ENCODE results near the gene WWOX.

DNA sequence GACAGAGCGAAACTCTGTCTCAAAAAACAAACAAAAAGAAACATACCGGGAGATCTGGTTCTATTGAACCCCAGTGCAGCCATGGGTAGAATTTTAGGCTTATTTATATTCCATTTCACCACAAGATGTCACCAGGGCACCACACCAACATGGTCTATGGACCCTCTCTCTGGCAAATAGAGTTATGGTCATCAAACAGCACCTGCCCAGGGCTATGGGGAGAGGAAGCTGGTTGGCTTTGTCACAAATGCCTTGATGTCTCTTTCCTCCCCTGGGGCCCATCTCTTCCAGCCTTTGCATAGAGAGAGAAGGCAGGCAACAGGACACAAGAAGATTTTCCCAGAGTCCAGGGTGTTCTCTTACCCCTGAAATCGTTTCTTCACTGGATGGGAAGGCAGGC, 128.4 kb downstream of the WWOX start:
- TF ChIP-seq, protein P1, sequence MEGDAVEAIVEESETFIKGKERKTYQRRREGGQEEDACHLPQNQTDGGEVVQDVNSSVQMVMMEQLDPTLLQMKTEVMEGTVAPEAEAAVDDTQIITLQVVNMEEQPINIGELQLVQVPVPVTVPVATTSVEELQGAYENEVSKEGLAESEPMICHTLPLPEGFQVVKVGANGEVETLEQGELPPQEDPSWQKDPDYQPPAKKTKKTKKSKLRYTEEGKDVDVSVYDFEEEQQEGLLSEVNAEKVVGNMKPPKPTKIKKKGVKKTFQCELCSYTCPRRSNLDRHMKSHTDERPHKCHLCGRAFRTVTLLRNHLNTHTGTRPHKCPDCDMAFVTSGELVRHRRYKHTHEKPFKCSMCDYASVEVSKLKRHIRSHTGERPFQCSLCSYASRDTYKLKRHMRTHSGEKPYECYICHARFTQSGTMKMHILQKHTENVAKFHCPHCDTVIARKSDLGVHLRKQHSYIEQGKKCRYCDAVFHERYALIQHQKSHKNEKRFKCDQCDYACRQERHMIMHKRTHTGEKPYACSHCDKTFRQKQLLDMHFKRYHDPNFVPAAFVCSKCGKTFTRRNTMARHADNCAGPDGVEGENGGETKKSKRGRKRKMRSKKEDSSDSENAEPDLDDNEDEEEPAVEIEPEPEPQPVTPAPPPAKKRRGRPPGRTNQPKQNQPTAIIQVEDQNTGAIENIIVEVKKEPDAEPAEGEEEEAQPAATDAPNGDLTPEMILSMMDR (conservative IDR thresholded peaks at IDR 0.05; ENCODE audit: low read depth, low read length): peak; percentile 47; the same call in 1 of the 2 replicates
- no peak for TF ChIP-seq EZH2 (IDR thresholded peaks at IDR 0.05; ENCODE audit: low read length, unreplicated experiment)
